ENCODE measurements around the gene LTBP1. TPM values are rescaled to one million over a fixed set of nuclear protein-coding genes. Genes with fewer than 3 reads are reported as not detected.

The LTBP1 gene
- total and polyA plus RNA-seq, 2 experiments from 2014 or later, result 216 to 509 TPM

DNA sequence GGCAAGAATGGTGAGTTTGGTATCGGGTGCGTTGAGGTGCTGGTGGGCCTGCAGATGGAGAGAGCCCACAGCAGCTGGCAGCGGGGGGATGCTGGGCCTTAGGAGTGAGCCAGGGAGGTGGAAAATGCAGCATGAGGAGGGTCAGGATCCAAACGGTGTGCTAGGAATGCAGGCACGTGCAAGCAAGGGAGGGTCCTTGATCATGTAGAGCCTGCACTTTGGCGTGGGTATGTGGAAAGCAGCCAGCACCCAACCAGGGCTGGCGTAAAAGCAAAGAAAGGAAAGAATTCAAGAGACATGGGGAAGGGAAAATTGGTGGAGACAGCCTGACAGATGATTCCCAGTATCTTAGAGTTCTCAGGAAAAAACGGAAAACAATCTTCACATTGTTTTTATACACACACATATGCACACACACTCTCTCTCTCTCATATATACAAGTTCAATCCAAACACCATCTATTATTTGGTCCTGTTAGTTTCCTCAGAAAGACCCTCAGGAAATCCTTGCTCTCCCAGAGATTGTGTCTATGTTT lies 46.3 kb downstream of the LTBP1 start:
- TF ChIP-seq, protein P1, sequence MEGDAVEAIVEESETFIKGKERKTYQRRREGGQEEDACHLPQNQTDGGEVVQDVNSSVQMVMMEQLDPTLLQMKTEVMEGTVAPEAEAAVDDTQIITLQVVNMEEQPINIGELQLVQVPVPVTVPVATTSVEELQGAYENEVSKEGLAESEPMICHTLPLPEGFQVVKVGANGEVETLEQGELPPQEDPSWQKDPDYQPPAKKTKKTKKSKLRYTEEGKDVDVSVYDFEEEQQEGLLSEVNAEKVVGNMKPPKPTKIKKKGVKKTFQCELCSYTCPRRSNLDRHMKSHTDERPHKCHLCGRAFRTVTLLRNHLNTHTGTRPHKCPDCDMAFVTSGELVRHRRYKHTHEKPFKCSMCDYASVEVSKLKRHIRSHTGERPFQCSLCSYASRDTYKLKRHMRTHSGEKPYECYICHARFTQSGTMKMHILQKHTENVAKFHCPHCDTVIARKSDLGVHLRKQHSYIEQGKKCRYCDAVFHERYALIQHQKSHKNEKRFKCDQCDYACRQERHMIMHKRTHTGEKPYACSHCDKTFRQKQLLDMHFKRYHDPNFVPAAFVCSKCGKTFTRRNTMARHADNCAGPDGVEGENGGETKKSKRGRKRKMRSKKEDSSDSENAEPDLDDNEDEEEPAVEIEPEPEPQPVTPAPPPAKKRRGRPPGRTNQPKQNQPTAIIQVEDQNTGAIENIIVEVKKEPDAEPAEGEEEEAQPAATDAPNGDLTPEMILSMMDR (IDR thresholded peaks at IDR 0.05; ENCODE audit: low read depth, low read length), result no peak
- Histone ChIP-seq H3K4me1 (ENCODE audit: low read depth) (peaks cover 18% of the 10 kb centered on the region), H3K27me3 (no peaks in the 10 kb centered on the region), H3K9me3 (ENCODE audit: low read depth) (no peaks in the 10 kb centered on the region), H3K36me3 (no peaks in the 10 kb centered on the region), H3K4me3 (no peak overlapping the region), H3K27ac (peak overlapping the region; percentile 4)
- no peak for DNase-seq (ENCODE audit: low read depth in 1 of 2, low spot score in 1 of 2)

DNA sequence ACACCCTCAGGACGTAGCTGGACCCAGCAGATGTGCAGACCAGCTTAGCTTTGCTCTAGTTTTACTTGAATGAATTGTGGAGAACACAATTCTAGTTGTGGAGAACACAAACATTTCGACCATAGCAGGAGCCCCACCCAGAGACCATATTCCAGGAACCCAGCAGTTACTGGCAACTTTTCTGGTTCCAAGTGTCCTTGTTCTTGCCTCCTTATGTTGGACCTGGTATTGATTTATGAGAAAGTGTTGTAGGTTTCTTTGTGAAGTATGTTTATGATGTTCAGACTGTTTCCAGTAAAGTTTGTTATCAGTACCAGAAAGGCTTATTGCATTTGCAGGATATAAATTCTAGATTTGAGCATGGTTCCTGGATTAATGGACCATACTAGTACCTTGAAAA lies 51.0 kb downstream of the LTBP1 start:
- H3K4me1 ChIP-seq (ENCODE audit: low read depth), result peaks cover 20% of the 10 kb centered on the region
- H3K4me3 ChIP-seq, result no peak overlapping the region
- H3K27ac ChIP-seq, result no peak overlapping the region
- TF ChIP-seq, protein P1 (IDR thresholded peaks at IDR 0.05; ENCODE audit: low read depth, low read length), result no peak
- H3K9me3 ChIP-seq (ENCODE audit: low read depth), result no peaks in the 10 kb centered on the region
- H3K27me3 ChIP-seq, result no peaks in the 10 kb centered on the region
- no peaks in the 10 kb centered on the region for H3K36me3 ChIP-seq
- no peak for DNase-seq (ENCODE audit: low read depth in 1 of 2, low spot score in 1 of 2)

DNA sequence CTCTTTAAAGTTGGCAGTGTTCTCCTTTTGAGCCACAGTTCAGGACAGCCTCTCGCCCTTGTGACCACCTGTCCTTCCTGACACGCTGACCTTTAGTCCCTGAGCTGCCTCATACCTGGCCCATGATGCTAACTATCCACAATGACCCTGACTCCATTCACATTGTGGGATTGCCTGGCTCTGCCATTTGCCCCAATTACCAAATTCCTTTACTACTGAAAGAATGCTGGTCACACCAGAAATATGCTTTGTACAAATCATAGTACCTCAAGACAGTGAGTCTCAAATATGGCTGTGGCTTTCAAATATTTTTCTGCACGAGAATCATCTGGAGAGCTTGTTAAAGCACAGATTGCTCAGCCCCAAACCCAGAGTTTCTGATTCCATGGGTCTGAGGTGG lies 54.2 kb downstream of the LTBP1 start:
- Histone ChIP-seq H3K27me3 (no peaks in the 10 kb centered on the region), H3K4me1 (ENCODE audit: low read depth) (peaks cover 24% of the 10 kb centered on the region), H3K27ac (peak overlapping the region; percentile 34), H3K9me3 (ENCODE audit: low read depth) (no peaks in the 10 kb centered on the region), H3K4me3 (no peak overlapping the region), H3K36me3 (no peaks in the 10 kb centered on the region)
- TF ChIP-seq, protein P1 (IDR thresholded peaks at IDR 0.05; ENCODE audit: low read depth, low read length), result no peak
- no peak for DNase-seq (ENCODE audit: low read depth in 1 of 2, low spot score in 1 of 2)

DNA sequence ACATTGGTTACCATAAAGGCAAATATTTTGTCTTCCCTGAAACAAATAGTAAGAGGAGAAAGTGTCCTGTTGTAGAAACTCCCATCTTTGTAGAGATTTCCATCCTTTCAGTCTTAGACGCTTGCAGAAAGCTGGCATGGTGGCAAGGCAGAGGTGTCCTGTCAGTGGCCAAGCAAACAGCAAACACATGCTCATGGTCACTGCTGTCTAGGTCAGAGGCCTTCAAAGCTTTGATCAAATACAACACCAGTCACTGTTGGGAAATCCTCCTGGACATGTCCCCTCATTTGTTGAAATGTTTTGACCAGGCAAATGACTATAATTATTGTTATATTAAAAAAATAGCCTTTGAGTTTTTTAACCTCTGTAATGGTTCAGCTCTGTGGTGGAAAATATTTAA lies 55.1 kb downstream of the LTBP1 start:
- Histone ChIP-seq H3K4me1 (ENCODE audit: low read depth) (peaks cover 24% of the 10 kb centered on the region), H3K4me3 (no peak overlapping the region)
- no peak for DNase-seq (ENCODE audit: low read depth in 1 of 2, low spot score in 1 of 2)

DNA sequence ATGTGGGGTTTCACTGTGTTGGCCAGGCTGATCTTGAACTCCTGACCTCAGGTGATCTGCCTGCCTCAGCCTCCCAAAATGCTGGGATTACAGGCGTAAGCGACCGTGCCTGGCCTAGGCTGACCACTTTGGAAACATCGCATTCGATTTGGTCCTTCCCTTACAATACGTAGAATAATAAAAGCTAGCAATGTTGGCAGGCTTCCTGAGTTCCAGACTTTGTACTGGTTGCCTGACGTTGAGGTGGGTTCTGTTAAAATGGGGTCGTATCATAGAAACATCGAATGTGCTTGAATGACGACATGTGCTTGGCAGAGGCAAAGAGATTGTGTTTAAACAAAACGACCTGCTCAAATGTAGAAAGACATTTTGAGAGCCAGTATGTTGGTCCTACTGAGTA lies 56.1 kb downstream of the LTBP1 start:
- DNase-seq (ENCODE audit: low read depth in 1 of 2, low spot score in 1 of 2), result no peak
- H3K4me3 ChIP-seq, result no peak overlapping the region

More for the DNA sequence above, 55.1 kb downstream of the LTBP1 start:
- TF ChIP-seq, protein P1 (IDR thresholded peaks at IDR 0.05; ENCODE audit: low read depth, low read length), result no peak
- Histone ChIP-seq H3K27me3 (no peaks in the 10 kb centered on the region), H3K9me3 (ENCODE audit: low read depth) (no peaks in the 10 kb centered on the region), H3K27ac (no peak overlapping the region), H3K36me3 (no peaks in the 10 kb centered on the region)

More for the DNA sequence above, 56.1 kb downstream of the LTBP1 start:
- TF ChIP-seq, protein P1 (IDR thresholded peaks at IDR 0.05; ENCODE audit: low read depth, low read length), result no peak
- peaks cover 32% of the 10 kb centered on the region for H3K4me1 ChIP-seq (ENCODE audit: low read depth)
- no peaks in the 10 kb centered on the region for H3K27me3 ChIP-seq
- no peaks in the 10 kb centered on the region for H3K36me3 ChIP-seq
- H3K27ac ChIP-seq, result peak overlapping the region; percentile 2
- H3K9me3 ChIP-seq (ENCODE audit: low read depth), result no peaks in the 10 kb centered on the region

Data from cardiac muscle cell (in vitro differentiated cells and primary cell).